HG03196 (cell line): ENCODE results near the gene GPR146.

Experiments used
- ATAC-seq: cut with Tn5 transposase; IDR thresholded peaks from one replicate; pipeline ENCODE4 v1.9.1; 2021; ENCODE audit not compliant: unreplicated experiment

The GPR146 gene

GRCh38 chr7:1056785-1057410 lies 12.6 kb downstream of the GPR146 start:
- ATAC-seq, result no peak

GRCh38 chr7:1057416-1058291 lies 13.3 kb downstream of the GPR146 start:
- ATAC-seq, result no peak

- ATAC-seq, result no peak
These were observed 14.0 kb downstream of the GPR146 start for GRCh38 chr7:1058311-1058710.

- ATAC-seq, result no peak
These were observed 14.5 kb downstream of the GPR146 start for GRCh38 chr7:1058821-1059199.

- ATAC-seq, result no peak
These were observed 15.1 kb downstream of the GPR146 start for GRCh38 chr7:1059200-1060091.

GRCh38 chr7:1060315-1061072 lies 16.1 kb downstream of the GPR146 start:
- no peak for ATAC-seq

- no peak for ATAC-seq
These were observed 16.8 kb downstream of the GPR146 start for GRCh38 chr7:1061180-1061579.

GRCh38 chr7:1062296-1063294 lies 18.2 kb downstream of the GPR146 start:
- peak; percentile 36 for ATAC-seq

- ATAC-seq, result no peak
These were observed 19.0 kb downstream of the GPR146 start for GRCh38 chr7:1063361-1063760.

- no peak for ATAC-seq
These were observed 20.2 kb downstream of the GPR146 start for GRCh38 chr7:1064581-1064980.

- ATAC-seq, result no peak
These were observed 20.9 kb downstream of the GPR146 start for GRCh38 chr7:1065263-1065584.

GRCh38 chr7:1065585-1066241 lies 21.4 kb downstream of the GPR146 start:
- peak; percentile 41 for ATAC-seq

GRCh38 chr7:1066242-1066588 lies 21.9 kb downstream of the GPR146 start:
- ATAC-seq, result no peak

- ATAC-seq, result no peak
These were observed 23.7 kb downstream of the GPR146 start for GRCh38 chr7:1068013-1068412.

GRCh38 chr7:1068619-1069018 lies 24.3 kb downstream of the GPR146 start:
- no peak for ATAC-seq

- ATAC-seq, result no peak
These were observed 26.2 kb downstream of the GPR146 start for GRCh38 chr7:1070544-1071011.

GRCh38 chr7:1071731-1072254 lies 27.4 kb downstream of the GPR146 start:
- no peak for ATAC-seq

GRCh38 chr7:1073142-1073977 lies 29.0 kb downstream of the GPR146 start:
- ATAC-seq, result no peak
